Muscle layer of duodenum (tissue), 2 donors: ENCODE measurements around the gene FKRP.
A peak's percentile ranks its signal among the peaks of the same experiment; 100 is the strongest.
"Not testable (repeated sequence)": the region's sequence is repeated elsewhere in the genome, so short reads cannot be mapped to it uniquely, and the experiment has no call there.

ENCODE experiments used
- H3K27ac ChIP-seq: one replicate; pipeline ENCODE4 v1.7.0; 2013; ENCODE audit warnings: mild to moderate bottlenecking, low read length
- H3K27me3 ChIP-seq: one replicate; pipeline ENCODE4 v1.7.0; 2013; ENCODE audit warnings: low read depth, mild to moderate bottlenecking, control low read depth, low read length
- H3K36me3 ChIP-seq, 2 donors: one replicate each; pipeline ENCODE4 v1.7.0; 2013; ENCODE audit warnings: low read length in 2 of 2, control low read depth in 1 of 2, mild to moderate bottlenecking in 1 of 2; ENCODE audit not compliant: insufficient read depth in 2 of 2, control insufficient read depth in 1 of 2
- H3K4me1 ChIP-seq, 2 donors: one replicate each; pipeline ENCODE4 v1.7.0; 2013; ENCODE audit warnings: low read length in 2 of 2, mild to moderate bottlenecking in 2 of 2, control low read depth in 1 of 2, moderate library complexity in 1 of 2; ENCODE audit not compliant: insufficient read depth in 2 of 2, control insufficient read depth in 1 of 2
- H3K4me3 ChIP-seq, 2 donors: one replicate each; pipeline ENCODE4 v1.7.0; 2013; ENCODE audit warnings: low read length in 2 of 2, low read depth in 1 of 2, mild to moderate bottlenecking in 1 of 2
- H3K9me3 ChIP-seq, 2 donors: one replicate each; pipeline ENCODE4 v1.7.0; 2013; ENCODE audit warnings: low read length in 2 of 2, control low read depth in 1 of 2, mild to moderate bottlenecking in 1 of 2; ENCODE audit not compliant: control insufficient read depth in 1 of 2
- donor health status: healthy.

FKRP gene, protein sequence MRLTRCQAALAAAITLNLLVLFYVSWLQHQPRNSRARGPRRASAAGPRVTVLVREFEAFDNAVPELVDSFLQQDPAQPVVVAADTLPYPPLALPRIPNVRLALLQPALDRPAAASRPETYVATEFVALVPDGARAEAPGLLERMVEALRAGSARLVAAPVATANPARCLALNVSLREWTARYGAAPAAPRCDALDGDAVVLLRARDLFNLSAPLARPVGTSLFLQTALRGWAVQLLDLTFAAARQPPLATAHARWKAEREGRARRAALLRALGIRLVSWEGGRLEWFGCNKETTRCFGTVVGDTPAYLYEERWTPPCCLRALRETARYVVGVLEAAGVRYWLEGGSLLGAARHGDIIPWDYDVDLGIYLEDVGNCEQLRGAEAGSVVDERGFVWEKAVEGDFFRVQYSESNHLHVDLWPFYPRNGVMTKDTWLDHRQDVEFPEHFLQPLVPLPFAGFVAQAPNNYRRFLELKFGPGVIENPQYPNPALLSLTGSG

DNA sequence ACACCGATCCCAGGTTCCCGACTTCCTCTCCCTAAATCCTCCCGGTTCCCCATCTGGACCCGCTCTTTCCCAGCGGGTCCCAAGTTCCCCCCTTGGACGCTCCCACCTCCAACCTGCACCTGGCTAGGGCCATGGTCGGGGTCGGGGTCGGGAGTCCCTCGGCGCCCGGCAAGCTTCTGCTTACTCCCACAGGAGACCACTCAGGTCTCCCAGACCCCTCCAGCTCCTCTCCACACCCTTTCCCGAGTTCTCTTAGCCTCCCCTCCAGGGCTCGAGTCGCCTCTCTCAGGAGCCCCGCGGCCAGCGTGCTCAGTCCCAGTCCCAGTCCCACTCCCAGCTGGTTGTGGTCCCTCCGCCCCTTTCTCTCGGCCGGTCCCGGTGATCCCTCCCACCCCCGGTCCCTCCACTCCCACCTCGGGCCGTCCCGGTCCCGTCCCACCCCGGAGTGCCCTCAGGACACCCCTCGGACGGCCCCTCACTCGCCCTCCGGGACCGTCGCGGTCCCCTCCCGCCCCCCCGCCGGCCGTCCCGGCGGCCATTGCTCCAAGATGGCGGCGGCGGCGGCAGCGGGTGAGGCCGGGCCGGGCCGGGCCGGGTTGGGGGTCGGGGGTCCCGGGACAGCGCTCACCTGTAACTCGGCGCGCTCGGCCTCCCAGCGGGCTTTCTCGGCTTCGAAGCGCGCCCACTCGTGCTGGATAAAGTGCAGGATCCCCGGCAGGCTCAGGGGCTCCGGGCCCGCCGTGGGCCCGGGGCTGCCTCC lies at the start of gene FKRP:
TSS of gene FKRP (plus strand) at position 537 of the 760 bp plus-strand sequence. CDS start 9,394 bp downstream, outside the sequence.
- H3K27ac ChIP-seq, result peak within 1 kb of the TSS; percentile 31
- peaks cover 6 to 37% of the 10 kb centered on the region in 2 donors for H3K4me1 ChIP-seq
- H3K27me3 ChIP-seq, result no peaks in the 10 kb centered on the region
- H3K9me3 ChIP-seq, result no peaks in the 10 kb centered on the region
- peak within 1 kb of the TSS; percentile 85 to 91 for H3K4me3 ChIP-seq
- H3K36me3 ChIP-seq, result peaks cover 0 to 4% of the 10 kb centered on the region in 2 donors

DNA sequence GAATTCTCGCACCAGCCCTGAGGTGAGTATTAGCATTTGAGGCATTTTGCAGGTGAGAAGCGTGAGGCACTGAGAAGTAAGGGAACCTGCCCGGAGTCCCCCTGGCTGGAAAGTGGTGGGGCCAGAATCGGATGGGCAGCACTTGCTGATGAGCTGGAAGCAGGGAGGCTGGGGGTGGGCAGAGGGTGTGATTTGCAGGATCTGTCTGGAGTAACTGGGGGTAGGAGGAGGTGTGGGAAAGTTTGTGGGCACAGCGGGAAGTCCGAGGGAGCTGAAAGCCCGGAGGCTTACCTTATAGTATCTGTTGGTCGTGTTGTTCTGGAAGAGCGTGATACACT lies 49.0 kb upstream of the FKRP start:
- Histone ChIP-seq H3K27ac (no peak overlapping the region), H3K36me3 (peaks cover 28 to 78% of the 10 kb centered on the region in 2 donors), H3K4me1 (peaks cover 0 to 10% of the 10 kb centered on the region in 2 donors), H3K27me3 (no peaks in the 10 kb centered on the region), H3K4me3 (peak overlapping the region in 1 of 2 donors; percentile 37), H3K9me3 (no peaks in the 10 kb centered on the region)

DNA sequence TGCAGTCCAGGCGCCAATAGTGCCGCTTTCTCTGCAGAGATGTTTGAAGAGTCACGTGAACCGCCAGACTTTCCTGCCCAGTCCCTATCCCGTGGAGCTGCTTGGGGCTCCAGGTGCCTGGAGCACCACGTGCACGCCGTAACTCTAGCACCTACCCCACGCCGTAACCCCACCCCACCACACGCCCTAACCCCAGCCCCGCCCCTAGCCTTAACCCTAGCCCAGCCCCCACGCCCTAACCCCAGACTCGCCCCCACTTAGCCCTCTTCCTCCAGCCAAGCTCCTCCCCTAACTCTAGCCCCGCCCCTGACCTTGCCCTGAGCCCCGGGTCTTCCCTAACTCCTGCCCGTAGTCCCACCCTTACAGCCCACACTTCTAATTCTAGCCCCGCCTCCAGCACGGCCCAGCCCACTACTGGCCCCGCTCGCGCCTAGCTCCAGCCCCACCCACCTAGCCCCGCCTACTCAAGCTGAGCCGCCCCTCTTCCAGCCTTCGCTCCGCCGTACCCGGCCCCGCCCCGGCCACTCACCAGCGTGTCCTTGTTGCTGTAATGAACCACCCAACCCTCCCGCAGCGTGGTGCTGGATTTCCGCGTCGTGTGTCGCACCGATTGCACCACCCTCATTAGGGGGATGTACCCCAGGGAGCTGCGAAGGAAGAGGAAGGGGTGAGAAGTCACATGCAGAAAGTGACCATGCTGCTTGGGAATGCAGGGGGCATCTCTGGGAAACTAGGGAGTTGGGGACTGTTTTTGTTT lies 48.5 kb upstream of the FKRP start:
- H3K4me1 ChIP-seq, result peaks cover 0 to 10% of the 10 kb centered on the region in 2 donors
- H3K27ac ChIP-seq, result no peak overlapping the region
- peak overlapping the region in 1 of 2 donors; percentile 37 for H3K4me3 ChIP-seq
- H3K9me3 ChIP-seq, result no peaks in the 10 kb centered on the region
- H3K27me3 ChIP-seq, result no peaks in the 10 kb centered on the region
- H3K36me3 ChIP-seq, result peaks cover 23 to 78% of the 10 kb centered on the region in 2 donors

DNA sequence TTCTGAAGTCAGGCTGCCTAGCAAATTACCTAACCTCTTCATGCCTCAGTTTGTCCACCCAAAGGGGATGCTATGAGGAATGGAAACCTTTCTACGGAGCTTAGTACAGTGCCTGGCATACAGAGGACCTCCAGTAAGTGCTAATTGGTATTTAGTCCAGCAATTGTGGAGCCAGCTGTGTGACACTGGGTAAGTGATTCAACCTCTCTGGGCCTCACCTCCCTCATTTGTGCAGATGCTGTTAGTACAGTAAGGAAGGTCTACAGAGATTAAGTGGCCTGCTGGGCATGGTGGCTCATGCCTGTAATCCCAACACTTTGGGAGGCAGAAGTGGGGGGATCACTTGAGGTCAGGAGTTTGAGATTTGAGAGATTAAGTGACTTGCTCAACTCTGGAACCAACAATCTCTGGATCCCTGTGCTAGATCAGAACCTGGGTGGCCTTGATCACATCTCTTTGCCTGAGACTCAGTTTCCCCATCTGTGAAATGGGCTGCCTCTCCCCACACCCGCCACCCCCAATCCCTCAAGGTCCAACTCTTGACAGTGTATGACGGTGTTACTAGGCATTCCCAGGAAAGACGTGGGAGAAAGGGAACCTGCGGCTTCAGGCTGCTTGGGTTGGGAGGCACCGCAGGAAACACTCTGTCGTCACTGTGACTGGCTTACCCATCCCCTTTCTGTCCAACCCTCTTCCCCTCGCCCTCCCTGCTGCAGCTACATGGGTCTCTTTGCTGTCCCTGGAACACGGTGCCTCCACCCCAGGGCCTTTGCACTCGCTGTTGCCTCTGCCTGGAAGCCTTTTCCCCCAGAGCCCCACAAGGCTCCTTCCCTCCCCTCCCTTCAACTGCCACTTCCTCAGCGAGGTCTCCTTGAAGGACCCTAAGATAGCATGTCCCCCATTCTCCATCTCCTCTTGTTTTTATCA lies 47.2 kb upstream of the FKRP start:
- Histone ChIP-seq H3K9me3 (no peaks in the 10 kb centered on the region), H3K27ac (no peak overlapping the region), H3K4me1 (peaks cover 0 to 10% of the 10 kb centered on the region in 2 donors), H3K27me3 (no peaks in the 10 kb centered on the region), H3K4me3 (no peak overlapping the region), H3K36me3 (peaks cover 22 to 76% of the 10 kb centered on the region in 2 donors)

DNA sequence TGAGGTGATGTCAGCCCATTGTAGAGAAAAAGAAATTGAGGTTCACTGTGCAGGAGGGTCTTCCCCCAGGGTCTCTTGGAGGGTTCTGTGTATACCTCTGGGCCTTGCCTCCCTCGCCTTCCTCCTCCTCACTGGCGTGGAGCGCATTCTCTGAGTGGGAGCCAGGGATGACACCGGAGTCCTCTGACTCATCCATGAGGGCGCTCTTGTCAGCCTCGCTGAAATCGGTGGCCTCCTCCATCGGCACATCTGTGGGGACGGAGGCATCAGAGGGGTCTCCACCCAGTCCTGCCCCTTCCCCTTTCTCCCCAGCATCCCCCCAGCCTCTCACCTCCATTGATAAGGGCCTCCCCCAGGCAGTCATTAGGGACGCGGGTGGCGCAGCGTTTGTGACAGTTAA lies 45.2 kb upstream of the FKRP start:
- H3K4me3 ChIP-seq, result no peak overlapping the region
- H3K9me3 ChIP-seq, result no peaks in the 10 kb centered on the region
- H3K27me3 ChIP-seq, result no peaks in the 10 kb centered on the region
- H3K27ac ChIP-seq, result no peak overlapping the region
- peaks cover 26 to 69% of the 10 kb centered on the region in 2 donors for H3K36me3 ChIP-seq
- H3K4me1 ChIP-seq, result peaks cover 0 to 10% of the 10 kb centered on the region in 2 donors

DNA sequence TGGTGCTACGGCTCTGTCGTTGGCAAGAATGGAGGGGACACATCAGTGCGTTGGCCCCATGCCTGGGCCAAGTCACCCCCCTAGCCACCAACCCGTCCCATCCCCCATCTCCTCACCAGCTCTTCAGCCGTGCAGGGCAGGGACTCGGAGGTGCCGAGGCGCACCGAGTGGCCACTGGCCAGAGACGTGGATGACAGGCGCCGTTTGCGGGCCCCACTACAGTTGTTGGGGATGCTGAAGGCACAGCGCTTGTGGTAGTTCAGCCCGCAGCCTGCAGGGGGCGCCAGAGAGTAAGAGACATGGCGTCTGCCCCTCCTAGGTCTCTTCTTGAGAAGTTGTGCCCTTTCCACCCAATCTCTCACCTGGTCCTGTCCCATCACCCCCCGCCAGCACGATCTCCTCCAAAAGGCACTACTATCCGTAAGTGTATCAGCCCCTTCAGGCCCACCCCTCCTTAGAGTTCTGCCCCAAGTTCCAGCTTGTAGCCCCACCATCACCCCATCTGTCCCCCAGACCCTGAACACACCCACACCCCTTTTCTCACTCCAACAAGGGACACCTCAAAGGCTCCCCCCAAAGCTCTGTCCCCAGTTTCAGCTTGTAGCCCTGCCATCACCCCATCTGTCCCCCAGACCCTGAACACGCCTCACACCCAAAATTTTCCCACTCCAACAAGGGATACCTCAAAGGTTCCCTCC lies 41.3 kb upstream of the FKRP start:
- H3K9me3 ChIP-seq, result no peaks in the 10 kb centered on the region
- H3K4me1 ChIP-seq, result no peaks in the 10 kb centered on the region
- H3K27me3 ChIP-seq, result no peaks in the 10 kb centered on the region
- H3K36me3 ChIP-seq, result peaks cover 18 to 73% of the 10 kb centered on the region in 2 donors
- no peak overlapping the region for H3K27ac ChIP-seq
- no peak overlapping the region for H3K4me3 ChIP-seq

DNA sequence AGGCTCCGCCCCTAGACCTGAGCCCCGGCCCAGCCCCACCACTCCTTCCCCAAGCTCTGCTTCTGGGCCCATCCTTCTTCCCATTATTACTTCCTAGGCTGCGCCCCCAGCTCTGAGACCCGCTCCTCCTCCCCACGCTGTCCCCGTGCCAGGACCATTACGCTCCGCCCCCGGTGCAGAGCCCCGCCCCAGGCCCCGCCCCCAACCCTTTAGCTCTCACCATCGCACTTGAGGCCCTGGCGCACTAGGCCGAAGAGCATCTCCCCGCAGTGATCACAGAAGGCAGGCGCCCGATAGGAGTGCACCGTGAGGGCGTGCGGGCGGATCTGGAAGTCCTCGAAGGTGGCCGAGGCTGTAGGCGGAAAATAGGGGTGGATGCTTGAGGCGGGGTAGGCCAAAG lies 35.2 kb upstream of the FKRP start:
- Histone ChIP-seq H3K4me3 (no peak overlapping the region), H3K36me3 (peaks cover 7 to 41% of the 10 kb centered on the region in 2 donors), H3K27ac (no peak overlapping the region), H3K27me3 (no peaks in the 10 kb centered on the region), H3K4me1 (peaks cover 4 to 9% of the 10 kb centered on the region in 2 donors), H3K9me3 (no peaks in the 10 kb centered on the region)

DNA sequence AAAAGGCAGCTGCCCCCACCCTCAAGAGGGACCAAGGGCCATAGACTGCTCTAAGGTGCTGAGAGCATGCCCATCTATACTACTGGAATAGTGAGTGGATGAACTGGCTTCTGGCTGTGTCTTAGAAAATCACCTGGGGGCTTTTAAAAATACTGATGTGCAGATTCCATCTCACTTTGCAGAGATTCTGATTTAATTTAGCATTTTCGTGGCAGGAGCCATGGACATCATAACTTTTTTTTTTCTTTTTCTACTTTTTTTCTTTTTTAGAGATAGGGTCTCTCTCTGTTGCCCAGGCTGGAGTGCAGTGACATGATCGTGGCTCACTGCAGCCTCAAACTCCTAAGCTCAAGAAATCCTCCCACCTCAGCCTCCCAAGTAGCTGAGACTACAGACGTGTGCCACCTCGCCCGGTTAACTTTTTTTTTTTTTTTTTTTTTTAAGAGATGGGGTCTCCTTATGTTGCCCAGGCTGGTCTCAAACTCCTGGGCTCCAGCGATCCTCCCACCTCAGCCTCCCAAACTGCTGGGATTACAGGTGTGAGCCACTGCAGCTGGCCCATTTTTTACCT lies 33.0 kb upstream of the FKRP start:
- peaks cover 0 to 23% of the 10 kb centered on the region in 2 donors for H3K36me3 ChIP-seq
- not testable (repeated sequence) for H3K9me3 ChIP-seq, H3K27ac ChIP-seq, H3K27me3 ChIP-seq, H3K4me3 ChIP-seq
- H3K4me1 ChIP-seq, result peaks cover 4 to 15% of the 10 kb centered on the region in 2 donors

DNA sequence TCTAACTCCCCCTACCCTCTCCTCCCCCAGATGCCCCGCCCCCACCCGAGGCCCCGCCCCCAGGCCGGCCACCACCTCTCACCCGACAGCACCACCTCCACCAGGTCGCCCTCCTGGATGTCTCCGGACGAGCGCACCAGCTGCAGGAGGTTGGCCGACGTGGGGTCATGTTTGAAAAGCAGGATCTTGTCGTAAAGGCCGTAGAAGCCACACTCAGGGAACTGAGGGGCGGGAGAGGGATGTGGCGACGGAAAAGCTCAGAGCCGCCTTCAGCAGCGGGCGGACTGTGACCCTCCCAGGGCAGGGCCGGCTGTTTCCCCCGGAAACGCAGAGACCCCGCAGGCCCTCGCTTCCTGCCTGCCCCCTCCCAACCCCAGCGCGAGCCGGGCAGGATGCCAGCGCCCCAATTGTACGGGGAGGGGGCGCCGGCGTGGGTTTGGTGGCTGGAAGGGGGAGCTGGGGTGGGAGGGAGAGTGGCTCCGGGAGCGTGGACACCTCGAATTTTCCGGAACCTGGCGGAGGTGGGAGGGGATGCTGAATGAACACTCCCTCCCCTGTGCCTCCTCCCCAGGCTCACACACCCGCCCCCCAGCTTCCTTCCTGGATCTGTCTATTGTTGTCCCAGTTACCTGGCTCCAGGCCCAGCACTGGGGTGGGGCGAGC lies 31.9 kb upstream of the FKRP start:
- Histone ChIP-seq H3K27ac (no peak overlapping the region), H3K27me3 (no peaks in the 10 kb centered on the region), H3K4me1 (peaks cover 4 to 25% of the 10 kb centered on the region in 2 donors), H3K36me3 (peaks cover 0 to 15% of the 10 kb centered on the region in 2 donors), H3K9me3 (no peaks in the 10 kb centered on the region), H3K4me3 (peak overlapping the region; percentile 55 to 81)
